Choroid plexus epithelial cell (primary cell): ENCODE results near the gene CDS1.

ENCODE experiments used
- DNase-seq: peaks from one replicate; pipeline ENCODE4 v3.0.0-alpha.2; 2010; ENCODE audit warnings: low read depth
- H3K4me3 ChIP-seq: 2 replicates; pipeline ENCODE4 v1.5.1; 2011; ENCODE audit warnings: low read depth, mild to moderate bottlenecking, control low read depth, low read length, moderate library complexity
- TF ChIP-seq, protein P1 (sequence below): conservative IDR thresholded peaks from 2 replicates; pipeline ENCODE4 v1.5.1; 2011; ENCODE audit warnings: low read depth, mild to moderate bottlenecking, control low read depth, inconsistent platforms, low read length, moderate library complexity

The CDS1 gene

DNA sequence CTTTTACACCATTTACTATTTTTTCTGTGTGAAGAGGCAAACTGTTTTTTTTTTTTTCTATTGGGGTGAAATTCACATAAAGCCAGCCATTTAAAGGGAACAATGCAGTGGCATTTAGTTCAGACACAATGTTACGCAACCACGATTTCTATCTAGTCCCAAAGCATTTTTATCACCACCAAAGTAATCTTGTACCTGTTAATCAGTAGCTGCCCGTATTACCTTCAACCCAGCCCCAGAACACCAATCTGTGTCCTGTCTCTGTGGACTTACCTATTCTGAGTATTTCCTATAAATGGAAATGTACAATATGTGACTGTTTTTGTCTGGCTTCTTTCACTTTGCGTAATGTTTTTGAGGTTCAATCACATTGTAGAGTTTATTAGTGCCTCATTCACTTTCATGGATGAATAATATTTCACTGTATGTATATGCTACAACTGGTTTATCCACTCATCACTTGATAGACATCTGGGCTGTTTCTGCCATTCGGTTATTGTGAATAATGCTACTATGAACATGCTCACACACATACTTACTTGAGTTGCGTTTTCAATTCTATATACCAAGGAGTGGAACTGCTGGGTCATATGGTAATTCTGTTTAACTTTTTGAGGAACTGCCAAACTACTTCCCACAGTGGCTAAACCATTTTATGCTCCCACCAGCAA is 116.2 kb downstream of the CDS1 start:
- TF ChIP-seq, protein P1, sequence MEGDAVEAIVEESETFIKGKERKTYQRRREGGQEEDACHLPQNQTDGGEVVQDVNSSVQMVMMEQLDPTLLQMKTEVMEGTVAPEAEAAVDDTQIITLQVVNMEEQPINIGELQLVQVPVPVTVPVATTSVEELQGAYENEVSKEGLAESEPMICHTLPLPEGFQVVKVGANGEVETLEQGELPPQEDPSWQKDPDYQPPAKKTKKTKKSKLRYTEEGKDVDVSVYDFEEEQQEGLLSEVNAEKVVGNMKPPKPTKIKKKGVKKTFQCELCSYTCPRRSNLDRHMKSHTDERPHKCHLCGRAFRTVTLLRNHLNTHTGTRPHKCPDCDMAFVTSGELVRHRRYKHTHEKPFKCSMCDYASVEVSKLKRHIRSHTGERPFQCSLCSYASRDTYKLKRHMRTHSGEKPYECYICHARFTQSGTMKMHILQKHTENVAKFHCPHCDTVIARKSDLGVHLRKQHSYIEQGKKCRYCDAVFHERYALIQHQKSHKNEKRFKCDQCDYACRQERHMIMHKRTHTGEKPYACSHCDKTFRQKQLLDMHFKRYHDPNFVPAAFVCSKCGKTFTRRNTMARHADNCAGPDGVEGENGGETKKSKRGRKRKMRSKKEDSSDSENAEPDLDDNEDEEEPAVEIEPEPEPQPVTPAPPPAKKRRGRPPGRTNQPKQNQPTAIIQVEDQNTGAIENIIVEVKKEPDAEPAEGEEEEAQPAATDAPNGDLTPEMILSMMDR: no peak
- no peak for DNase-seq
- H3K4me3 ChIP-seq: no peak overlapping the region
